Activated T-helper 2 cell treated with anti-CD3 and anti-CD28 coated beads, Interferon-gamma antibody, Interleukin-2, Interleukin-4, amounts not matched to agents 10 μg/mL and 5 μg/mL and 100 μg/mL, durations not matched to agents 14 hours and 24 hours and 36 hours (primary cell): Measurements from ENCODE around the gene IFT122. TPM values are rescaled to one million over a fixed set of nuclear protein-coding genes. Genes with fewer than 3 reads are reported as not detected.
"Not testable (repeated sequence)": the region's sequence is repeated elsewhere in the genome, so short reads cannot be mapped to it uniquely, and the experiment has no call there.

ENCODE experiments used
- DNase-seq: peaks from one replicate; pipeline ENCODE4 v3.0.0; 2021; ENCODE audit warnings: low spot score
- H3K27ac Mint-ChIP-seq: one replicate; pipeline ENCODE4 v1.8.0; 2021; ENCODE audit warnings: mixed read lengths
- H3K27me3 Mint-ChIP-seq: one replicate; pipeline ENCODE4 v1.8.0; 2021; ENCODE audit warnings: low read depth, mixed read lengths
- H3K36me3 Mint-ChIP-seq: one replicate; pipeline ENCODE4 v1.8.0; 2021; ENCODE audit warnings: low read depth, mixed read lengths
- H3K4me1 Mint-ChIP-seq: one replicate; pipeline ENCODE4 v1.8.0; 2021; ENCODE audit warnings: low read depth, mixed read lengths
- H3K4me3 Mint-ChIP-seq: one replicate; pipeline ENCODE4 v1.8.0; 2021; ENCODE audit warnings: low read depth, mild to moderate bottlenecking, moderate library complexity, mixed read lengths
- H3K9me3 Mint-ChIP-seq: one replicate; pipeline ENCODE4 v1.8.0; 2021; ENCODE audit warnings: mixed read lengths
- intact Hi-C: fragments of 100-400 bp; cut with micrococcal nuclease; formaldehyde crosslinking; loops from one replicate; pipeline ENCODE4 v1.15.1; 2023
- total RNA-seq: library from RNA; stranded (reverse); gene quantifications from 2 replicates; pipeline ENCODE4 v1.2.3, GENCODE V29; 2022

The IFT122 gene
- total RNA-seq, 1 donor from 2014 or later = 15.7 TPM

DNA sequence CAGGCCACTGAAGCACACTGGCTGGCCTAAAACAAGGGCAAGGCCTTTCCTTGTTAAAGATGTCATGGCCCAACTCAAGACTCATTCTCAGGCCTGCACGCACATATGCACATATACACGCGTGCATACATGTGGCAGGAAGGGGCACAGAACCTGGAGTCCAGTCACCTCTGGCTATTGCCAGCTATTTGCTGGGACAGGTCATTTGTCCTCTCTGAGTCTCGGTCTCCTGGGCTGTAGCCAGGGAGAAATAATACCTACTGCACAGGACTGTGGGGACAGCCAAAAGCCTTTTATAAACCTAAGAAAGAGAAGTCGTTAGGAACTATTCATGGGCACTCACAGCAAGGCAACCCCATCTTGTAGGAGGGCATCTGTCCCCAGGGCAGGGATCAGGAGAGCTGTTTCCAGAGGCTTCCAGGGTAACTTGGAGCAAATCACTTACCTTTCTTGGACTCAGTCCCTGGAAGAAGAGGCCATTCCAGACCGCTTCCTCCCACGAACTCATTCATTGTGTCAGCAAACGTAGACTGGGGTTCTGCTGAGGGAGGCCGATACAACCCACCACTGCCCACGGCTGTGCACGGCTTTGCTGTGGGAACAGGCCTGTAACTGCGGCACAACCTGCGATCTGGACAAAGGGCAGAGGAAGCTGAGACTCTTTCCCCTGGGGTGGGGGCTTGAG, 47.3 kb downstream of the IFT122 start:
- Mint-ChIP-seq H3K27me3 (no peaks in the 10 kb centered on the region), H3K4me3 (no peak overlapping the region), H3K4me1 (no peaks in the 10 kb centered on the region), H3K9me3 (no peaks in the 10 kb centered on the region), H3K27ac (no peak overlapping the region), H3K36me3 (no peaks in the 10 kb centered on the region)
- intact Hi-C loops = no loop called here
- DNase-seq = no peak

DNA sequence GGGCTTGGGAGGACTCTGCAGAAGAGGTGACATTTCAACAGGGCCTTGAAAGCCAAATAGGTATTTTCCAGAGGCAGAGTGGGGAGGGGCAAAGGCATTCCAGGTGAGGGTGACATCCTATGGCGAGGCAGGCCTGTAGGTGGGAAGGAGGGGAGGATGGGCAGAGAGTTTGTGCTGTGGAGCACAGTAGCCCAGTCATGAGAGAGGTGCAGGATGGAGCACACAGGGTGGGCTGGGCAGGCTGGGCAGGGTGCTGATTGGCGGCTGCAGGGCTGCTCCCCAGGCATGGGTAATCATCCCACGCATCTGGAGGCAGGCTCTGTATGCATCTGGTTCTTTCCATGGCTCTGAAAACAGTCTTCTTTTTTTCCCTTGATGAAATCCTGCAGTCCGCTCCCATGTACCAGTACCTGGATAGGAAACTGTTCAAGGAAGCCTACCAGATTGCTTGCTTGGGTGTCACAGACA, 47.9 kb downstream of the IFT122 start:
- H3K27me3 Mint-ChIP-seq, H3K27ac Mint-ChIP-seq, H3K9me3 Mint-ChIP-seq, H3K36me3 Mint-ChIP-seq, intact Hi-C loops, H3K4me3 Mint-ChIP-seq, H3K4me1 Mint-ChIP-seq, DNase-seq: not testable (repeated sequence)

- H3K9me3 Mint-ChIP-seq, H3K27me3 Mint-ChIP-seq, DNase-seq, H3K4me1 Mint-ChIP-seq, H3K36me3 Mint-ChIP-seq, intact Hi-C loops, H3K27ac Mint-ChIP-seq, H3K4me3 Mint-ChIP-seq: not testable (repeated sequence)
Measured at GRCh38 chr3:129489258-129489657, 49.2 kb downstream of the IFT122 start.

DNA sequence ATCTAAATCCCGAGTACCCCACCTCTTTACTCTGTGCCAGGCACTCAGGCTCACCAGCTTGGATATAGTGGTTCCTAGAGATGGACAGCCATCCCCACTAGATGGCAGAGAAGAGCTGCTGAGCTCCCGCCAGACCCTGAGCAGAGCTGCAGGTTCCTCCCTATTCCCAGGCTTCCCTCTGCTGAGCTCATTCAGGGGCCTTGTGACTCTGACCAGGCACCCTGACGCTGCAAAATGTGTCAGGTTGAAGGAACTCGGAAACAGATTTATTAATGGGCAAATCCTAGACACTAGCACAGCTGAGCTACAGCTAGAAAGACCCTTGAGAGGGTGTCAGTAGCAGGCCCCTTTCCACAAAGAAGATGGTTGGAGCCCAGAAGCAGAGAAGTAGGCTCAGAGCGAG, 50.2 kb downstream of the IFT122 start:
- Mint-ChIP-seq H3K27ac (no peak overlapping the region), H3K9me3 (no peaks in the 10 kb centered on the region), H3K4me1 (no peaks in the 10 kb centered on the region), H3K4me3 (no peak overlapping the region), H3K27me3 (no peaks in the 10 kb centered on the region), H3K36me3 (no peaks in the 10 kb centered on the region)
- intact Hi-C loops = loop anchor here (1.0 to 2.0 kb wide), 3 partner anchors 137 to 444 kb away; no protein-coding TSS in a partner anchor
- peak; percentile 20 for DNase-seq

DNA sequence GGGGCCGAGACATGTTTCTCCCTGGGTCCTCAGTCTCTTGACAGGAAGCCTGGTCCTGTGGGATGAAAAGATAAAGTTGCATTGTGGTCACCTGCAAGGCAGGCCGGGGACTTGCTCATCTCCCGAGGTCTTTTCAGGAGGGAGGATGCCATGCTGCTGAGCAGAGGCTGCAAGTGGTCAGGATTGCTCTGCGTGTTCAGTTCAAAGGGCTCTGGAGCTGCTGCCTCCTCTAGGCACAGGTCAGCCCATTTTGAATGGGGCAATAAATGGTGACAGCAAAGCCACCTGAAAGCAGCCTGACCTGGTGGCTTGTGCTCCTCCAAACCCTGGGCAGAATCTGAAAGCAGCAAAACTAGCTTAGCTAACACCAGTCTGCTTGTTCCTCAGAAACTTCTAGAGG, 51.1 kb downstream of the IFT122 start:
- not testable (repeated sequence) for H3K36me3 Mint-ChIP-seq, H3K4me3 Mint-ChIP-seq, H3K4me1 Mint-ChIP-seq, H3K9me3 Mint-ChIP-seq, H3K27ac Mint-ChIP-seq, DNase-seq, H3K27me3 Mint-ChIP-seq
- intact Hi-C loops = loop anchor here (2.0 kb wide), 1 partner anchor 334 kb away; no protein-coding TSS in a partner anchor

DNA sequence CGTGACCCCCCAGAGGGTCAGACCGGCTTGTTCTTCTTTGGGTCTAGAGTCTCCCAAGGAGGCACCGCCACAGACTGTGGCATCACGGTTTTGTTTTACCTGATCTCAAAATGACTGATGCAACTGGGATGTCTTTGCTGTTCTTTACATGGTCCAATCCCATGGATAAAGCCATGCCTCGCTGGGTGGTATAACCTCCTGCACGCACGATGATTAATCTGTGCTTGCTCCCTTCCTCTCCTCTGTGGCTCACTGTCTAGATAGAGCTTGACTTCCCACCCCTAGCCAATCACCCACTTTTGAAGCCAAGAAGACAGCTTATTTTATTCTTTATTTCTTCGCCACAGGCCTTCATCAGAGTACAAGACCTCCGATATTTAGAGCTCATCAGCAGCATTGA, 51.8 kb downstream of the IFT122 start:
- Mint-ChIP-seq H3K4me1 (no peaks in the 10 kb centered on the region), H3K27ac (no peak overlapping the region), H3K9me3 (no peaks in the 10 kb centered on the region), H3K36me3 (no peaks in the 10 kb centered on the region), H3K27me3 (no peaks in the 10 kb centered on the region), H3K4me3 (no peak overlapping the region)
- no peak for DNase-seq
- intact Hi-C loops = loop anchor here (2.0 kb wide), 1 partner anchor 333 kb away; no protein-coding TSS in a partner anchor

DNA sequence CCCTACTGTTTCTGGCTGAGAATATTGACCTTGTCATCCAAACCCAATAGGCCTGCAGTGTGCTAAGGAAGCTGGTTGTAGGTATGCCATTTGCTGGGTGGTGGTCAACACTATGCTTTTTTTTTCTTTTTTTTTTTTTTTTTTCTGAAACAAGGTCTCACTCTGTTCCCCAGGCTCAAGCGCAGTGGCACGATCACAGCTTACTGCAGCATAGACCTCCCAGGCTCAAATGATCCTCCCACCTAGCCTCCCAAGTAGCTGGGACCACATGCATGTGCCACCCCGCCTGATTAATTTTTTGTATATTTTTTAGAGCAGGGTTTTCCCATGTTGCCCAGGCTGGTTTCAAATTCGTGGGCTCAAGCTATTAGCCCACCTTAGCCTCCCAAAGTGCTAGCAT, 52.7 kb downstream of the IFT122 start:
- DNase-seq = no peak
- no peak overlapping the region for H3K4me3 Mint-ChIP-seq
- H3K27me3 Mint-ChIP-seq = no peaks in the 10 kb centered on the region
- no peaks in the 10 kb centered on the region for H3K9me3 Mint-ChIP-seq
- intact Hi-C loops = no loop called here
- no peaks in the 10 kb centered on the region for H3K36me3 Mint-ChIP-seq
- H3K27ac Mint-ChIP-seq = no peak overlapping the region
- no peaks in the 10 kb centered on the region for H3K4me1 Mint-ChIP-seq

- Mint-ChIP-seq H3K27me3 (no peaks in the 10 kb centered on the region), H3K4me1 (no peaks in the 10 kb centered on the region), H3K9me3 (no peaks in the 10 kb centered on the region), H3K36me3 (no peaks in the 10 kb centered on the region), H3K4me3 (no peak overlapping the region), H3K27ac (no peak overlapping the region)
- no peak for DNase-seq
- intact Hi-C loops = no loop called here
Measured at GRCh38 chr3:129493206-129493605, 53.2 kb downstream of the IFT122 start.

- H3K9me3 Mint-ChIP-seq, intact Hi-C loops, H3K4me1 Mint-ChIP-seq, DNase-seq, H3K36me3 Mint-ChIP-seq, H3K4me3 Mint-ChIP-seq, H3K27me3 Mint-ChIP-seq, H3K27ac Mint-ChIP-seq: not testable (repeated sequence)
Measured at GRCh38 chr3:129494499-129494898, 54.5 kb downstream of the IFT122 start.

DNA sequence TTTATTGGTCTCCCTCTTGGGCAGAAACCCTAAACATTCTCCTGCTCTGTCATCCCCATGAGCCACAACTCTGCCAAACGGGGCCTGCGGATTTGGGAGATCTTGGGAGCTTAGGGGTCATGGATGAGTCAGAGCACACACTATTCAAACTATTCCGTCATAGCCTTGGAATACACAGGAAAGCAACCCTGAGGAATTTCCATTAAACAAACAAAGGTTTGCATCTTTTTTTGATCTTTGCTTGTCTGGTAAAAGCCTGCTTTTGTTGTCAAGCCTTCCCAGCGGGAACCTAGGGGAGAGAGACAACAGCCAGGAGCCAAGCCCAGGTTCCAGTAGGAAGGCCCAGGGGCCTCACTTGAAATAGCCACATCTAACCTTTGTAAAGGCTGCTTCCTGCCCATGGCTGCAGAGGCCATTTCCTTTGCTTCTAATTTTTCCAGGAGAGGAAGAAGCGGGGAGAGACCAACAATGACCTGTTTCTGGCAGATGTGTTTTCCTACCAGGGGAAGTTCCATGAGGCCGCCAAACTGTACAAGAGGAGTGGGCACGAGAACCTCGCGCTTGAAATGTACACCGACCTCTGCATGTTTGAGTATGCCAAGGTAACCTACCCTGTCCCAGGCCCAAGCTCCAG, 55.1 kb downstream of the IFT122 start:
- intact Hi-C loops, H3K36me3 Mint-ChIP-seq, H3K9me3 Mint-ChIP-seq, H3K27ac Mint-ChIP-seq, H3K4me3 Mint-ChIP-seq, DNase-seq, H3K4me1 Mint-ChIP-seq, H3K27me3 Mint-ChIP-seq: not testable (repeated sequence)

- H3K27ac Mint-ChIP-seq, intact Hi-C loops: not testable (repeated sequence)
Measured at GRCh38 chr3:129497876-129498275, 57.9 kb downstream of the IFT122 start.

DNA sequence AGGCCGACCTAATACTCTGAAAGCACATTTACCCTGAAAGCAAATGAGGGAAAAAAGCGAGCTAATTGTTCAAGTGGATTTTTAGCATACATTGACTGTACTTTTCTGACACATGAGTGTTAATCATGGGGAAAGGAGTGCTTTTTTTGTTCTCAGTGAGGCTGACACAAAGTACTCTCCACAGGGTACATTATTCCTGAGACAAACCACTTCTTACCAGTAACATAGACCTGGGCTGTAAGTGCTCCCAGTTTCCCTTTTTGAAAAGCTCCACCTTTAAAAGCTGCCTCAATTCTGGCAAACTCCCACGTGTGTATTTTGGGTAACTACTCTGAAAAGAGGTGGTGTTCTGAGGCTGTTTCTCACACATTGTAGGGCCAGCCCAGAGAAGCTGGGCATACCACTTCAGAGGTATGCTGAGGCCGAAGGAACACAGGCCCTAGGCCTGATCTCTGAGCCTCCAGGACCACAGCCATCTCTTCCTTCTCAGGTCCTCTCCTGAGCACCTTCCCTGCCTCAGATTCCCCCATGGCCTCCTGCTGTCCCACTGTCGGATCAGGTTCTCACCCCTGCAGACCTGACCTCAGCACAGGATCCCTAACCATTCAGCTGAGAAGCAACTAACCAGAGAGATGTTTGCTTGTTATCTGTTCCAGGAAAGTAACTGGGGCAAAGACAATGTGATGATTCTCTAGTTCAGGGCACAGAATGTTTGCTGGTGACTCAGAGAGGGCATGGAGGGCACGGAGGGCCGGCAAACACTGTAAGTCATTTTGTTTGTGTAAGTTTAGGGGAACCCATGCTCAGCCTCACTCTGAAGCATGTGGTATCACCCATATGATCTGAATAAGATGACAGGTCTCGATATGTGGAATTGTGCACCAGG, 58.8 kb downstream of the IFT122 start:
- intact Hi-C loops = not testable (repeated sequence)

More at GRCh38 chr3:129497876-129498275, 57.9 kb downstream of the IFT122 start:
- not testable (repeated sequence) for DNase-seq, H3K9me3 Mint-ChIP-seq, H3K4me1 Mint-ChIP-seq, H3K4me3 Mint-ChIP-seq, H3K27me3 Mint-ChIP-seq, H3K36me3 Mint-ChIP-seq

More for the DNA sequence above, 58.8 kb downstream of the IFT122 start:
- not testable (repeated sequence) for H3K27ac Mint-ChIP-seq, DNase-seq, H3K36me3 Mint-ChIP-seq, H3K9me3 Mint-ChIP-seq, H3K27me3 Mint-ChIP-seq, H3K4me1 Mint-ChIP-seq, H3K4me3 Mint-ChIP-seq
